Measurements from ENCODE around the gene PARD6A. TPM values are rescaled to one million over a fixed set of nuclear protein-coding genes. Genes with fewer than 3 reads are reported as not detected.

Gene PARD6A
- total RNA-seq, 2 donors from 2014 or later, result 21.1 to 22.8 TPM

- Histone ChIP-seq H3K27me3 (no peaks in the 10 kb centered on the region), H3K4me3 (no peak overlapping the region), H3K9me3 (no peaks in the 10 kb centered on the region), H3K27ac (no peak overlapping the region), H3K36me3 (replicated peaks in 1 of 2; ENCODE audit: insufficient read depth in 1 of 2, low read depth in 2 of 2) (no peaks in the 10 kb centered on the region), H3K4me1 (peaks cover 21% of the 10 kb centered on the region)
- WGBS, 2 donors, result 78 to 92% methylated on average over 4 of the region's 4 CpGs
- ATAC-seq (no peak), DNase-seq (no peak)
- intact Hi-C loops (cut with DNase I), result no loop called here
- TF ChIP-seq CTCF (IDR thresholded peaks at IDR 0.05), result no peak
- no peak for TF ChIP-seq POLR2A (IDR thresholded peaks at IDR 0.05)
These were observed 15.8 kb downstream of the PARD6A start for GRCh38 chr16:67676516-67676915.

- no peak overlapping the region for H3K27ac ChIP-seq
- no peak for ATAC-seq
These were observed 16.2 kb downstream of the PARD6A start for GRCh38 chr16:67676939-67677338.

GRCh38 chr16:67677712-67678111 is 17.0 kb downstream of the PARD6A start:
- no peak for DNase-seq
- Histone ChIP-seq H3K27me3 (no peaks in the 10 kb centered on the region), H3K4me3 (no peak overlapping the region), H3K9me3 (no peaks in the 10 kb centered on the region), H3K36me3 (replicated peaks in 1 of 2; ENCODE audit: insufficient read depth in 1 of 2, low read depth in 2 of 2) (no peaks in the 10 kb centered on the region), H3K27ac (no peak overlapping the region), H3K4me1 (peaks cover 21% of the 10 kb centered on the region)
- no peak for ATAC-seq
- intact Hi-C loops (cut with DNase I), result no loop called here
- TF ChIP-seq POLR2A (IDR thresholded peaks at IDR 0.05) (no peak), CTCF (IDR thresholded peaks at IDR 0.05) (no peak)
- WGBS, 2 donors, result 80 to 92% methylated on average over 1 of the region's 1 CpG

More at GRCh38 chr16:67676939-67677338, 16.2 kb downstream of the PARD6A start:
- intact Hi-C loops (cut with DNase I), result no loop called here
- Histone ChIP-seq H3K4me3 (no peak overlapping the region), H3K4me1 (peaks cover 21% of the 10 kb centered on the region), H3K36me3 (replicated peaks in 1 of 2; ENCODE audit: insufficient read depth in 1 of 2, low read depth in 2 of 2) (no peaks in the 10 kb centered on the region), H3K9me3 (no peaks in the 10 kb centered on the region), H3K27me3 (no peaks in the 10 kb centered on the region)
- no peak for TF ChIP-seq CTCF (IDR thresholded peaks at IDR 0.05)
- no peak for TF ChIP-seq POLR2A (IDR thresholded peaks at IDR 0.05)
- no peak for DNase-seq
- 62 to 72% methylated on average over 8 of the region's 8 CpGs for WGBS, 2 donors

- WGBS, 2 donors, result 87 to 92% methylated on average over 12 of the region's 12 CpGs
- intact Hi-C loops (cut with DNase I), result no loop called here
- H3K27ac ChIP-seq, result no peak overlapping the region
These were observed 17.7 kb downstream of the PARD6A start for GRCh38 chr16:67678354-67679023.

More at GRCh38 chr16:67678354-67679023, 17.7 kb downstream of the PARD6A start:
- no peaks in the 10 kb centered on the region for H3K27me3 ChIP-seq
- TF ChIP-seq CTCF (IDR thresholded peaks at IDR 0.05), result no peak
- TF ChIP-seq POLR2A (IDR thresholded peaks at IDR 0.05), result no peak
- H3K9me3 ChIP-seq, result no peaks in the 10 kb centered on the region
- no peak overlapping the region for H3K4me3 ChIP-seq
- no peaks in the 10 kb centered on the region for H3K36me3 ChIP-seq (replicated peaks in 1 of 2; ENCODE audit: insufficient read depth in 1 of 2, low read depth in 2 of 2)
- ATAC-seq (no peak), DNase-seq (no peak)
- peaks cover 13% of the 10 kb centered on the region for H3K4me1 ChIP-seq

Measured in body of pancreas (tissue), 4 donors.